ENCODE measurements around the gene MSLN.

MSLN gene

GRCh38 chr16:759110-759910 is 1.2 kb upstream of the MSLN start:
- no peak for DNase-seq (ENCODE audit: low read depth in 2 of 2)

DNA sequence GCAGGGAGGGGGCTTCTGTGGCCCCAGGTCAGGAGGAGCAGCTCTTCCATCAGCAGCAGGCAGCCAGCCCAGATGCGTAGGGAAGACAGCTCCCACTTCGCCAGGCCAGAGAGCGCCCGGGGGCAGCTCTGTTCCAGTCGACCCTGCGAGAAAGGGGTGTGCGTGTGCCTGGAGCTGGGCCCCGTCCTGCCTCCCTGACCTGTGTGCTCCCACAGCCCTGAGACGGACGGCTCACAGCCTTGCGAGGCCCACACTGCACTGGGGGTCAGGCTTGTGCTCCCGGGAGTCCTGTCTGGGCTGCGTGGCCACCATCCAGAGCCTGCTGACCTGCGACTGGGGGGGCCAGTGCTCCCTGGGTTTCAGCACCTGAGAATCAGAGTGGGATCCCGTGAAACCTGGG is 469 bp upstream of the MSLN start:
- DNase-seq (ENCODE audit: low read depth in 2 of 2), result no peak

GRCh38 chr16:761625-762513 is 1.3 kb downstream of the MSLN start:
- no peak for DNase-seq (ENCODE audit: low read depth in 2 of 2)

DNA sequence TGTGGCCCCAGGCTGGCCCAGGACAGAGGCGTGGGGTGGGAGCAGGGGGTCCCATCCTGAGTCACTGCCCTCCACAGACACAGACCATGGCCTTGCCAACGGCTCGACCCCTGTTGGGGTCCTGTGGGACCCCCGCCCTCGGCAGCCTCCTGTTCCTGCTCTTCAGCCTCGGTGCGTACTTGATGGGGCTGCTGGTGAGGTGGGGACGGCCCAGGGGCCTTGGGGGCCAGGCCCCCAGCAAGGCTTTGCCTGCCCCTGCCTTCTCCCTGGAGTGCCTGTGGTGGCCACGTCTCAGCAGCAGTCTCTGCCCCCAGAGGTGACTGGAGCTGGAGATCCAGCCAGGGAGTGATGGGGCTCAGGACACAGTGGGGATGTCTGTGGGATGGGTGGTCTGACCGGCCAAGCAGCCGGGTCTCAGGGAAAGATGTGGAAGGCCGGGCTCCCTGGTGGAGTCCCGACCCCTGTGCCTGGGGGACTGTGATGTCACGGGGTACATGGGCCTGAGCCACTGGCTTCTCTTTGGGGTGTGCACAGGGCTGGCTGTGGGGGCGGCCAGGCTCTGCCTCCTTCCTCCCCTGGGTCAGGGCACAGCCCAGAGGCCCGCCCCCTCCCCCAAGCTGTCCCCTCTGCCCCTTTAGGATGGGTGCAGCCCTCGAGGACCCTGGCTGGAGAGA is 2.2 kb downstream of the MSLN start:
- DNase-seq (ENCODE audit: low read depth in 2 of 2), result no peak

DNA sequence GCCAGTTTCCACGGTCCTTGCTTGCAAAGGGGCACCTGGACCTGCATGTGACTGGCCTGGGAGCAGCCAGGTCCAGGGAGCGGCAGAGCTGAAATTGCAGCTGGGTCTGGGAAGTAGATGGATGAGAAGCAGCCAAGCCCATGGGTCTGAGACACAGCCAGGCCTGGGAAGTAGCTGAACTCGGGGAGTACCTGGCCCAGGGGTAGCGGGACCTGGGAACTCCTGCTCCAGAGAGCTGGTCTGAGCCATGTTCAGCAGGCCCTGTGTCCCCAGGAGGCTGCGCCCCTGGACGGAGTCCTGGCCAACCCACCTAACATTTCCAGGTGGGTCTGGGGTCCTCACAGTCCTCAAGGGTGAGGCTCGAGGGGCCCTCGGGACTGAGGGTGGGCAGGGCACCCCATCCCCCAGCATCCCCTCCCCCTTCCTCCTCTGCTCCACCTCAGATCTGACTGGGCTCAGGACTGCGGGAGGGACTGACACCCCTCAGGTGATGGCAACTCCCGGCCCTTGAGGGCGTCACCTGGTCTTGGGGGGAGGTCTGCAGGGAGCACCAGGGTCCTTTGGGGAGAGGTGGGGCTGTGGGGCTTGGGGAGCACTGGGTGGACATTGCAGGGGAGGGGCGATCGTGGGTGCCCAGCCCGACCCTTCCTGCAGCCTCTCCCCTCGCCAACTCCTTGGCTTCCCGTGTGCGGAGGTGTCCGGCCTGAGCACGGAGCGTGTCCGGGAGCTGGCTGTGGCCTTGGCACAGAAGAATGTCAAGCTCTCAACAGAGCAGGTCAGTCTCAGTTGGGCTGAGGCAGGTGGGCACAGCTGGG is 3.0 kb downstream of the MSLN start:
- no peak for DNase-seq (ENCODE audit: low read depth in 2 of 2)

DNA sequence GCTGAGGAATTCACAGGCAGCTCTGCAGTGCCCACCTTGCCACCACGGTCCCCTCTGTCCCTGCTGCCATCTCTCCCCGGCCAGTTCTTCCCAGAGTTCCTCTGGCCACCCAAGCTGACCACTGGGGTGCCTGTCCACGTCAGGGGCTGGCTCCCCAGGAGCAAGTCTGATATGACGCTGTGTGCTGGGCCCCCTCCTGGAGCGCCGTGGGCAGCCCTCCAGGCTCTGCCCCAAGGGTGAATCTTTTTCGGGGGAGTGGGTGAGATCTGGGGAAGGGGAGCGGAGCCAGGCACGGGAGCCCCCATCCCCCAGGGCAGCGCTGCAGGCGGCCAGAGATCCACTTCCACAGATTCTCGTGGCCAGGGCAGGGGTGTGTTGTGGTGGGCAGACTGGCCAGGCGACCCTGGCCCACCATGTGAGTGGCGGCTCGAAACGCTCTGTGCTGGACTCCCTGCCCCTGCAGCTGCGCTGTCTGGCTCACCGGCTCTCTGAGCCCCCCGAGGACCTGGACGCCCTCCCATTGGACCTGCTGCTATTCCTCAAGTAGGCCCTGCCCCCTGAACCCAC is 3.7 kb downstream of the MSLN start:
- DNase-seq (ENCODE audit: low read depth in 2 of 2), result no peak

- DNase-seq (ENCODE audit: low read depth in 2 of 2), result no peak
These were observed 4.4 kb downstream of the MSLN start for GRCh38 chr16:764848-765487.

DNA sequence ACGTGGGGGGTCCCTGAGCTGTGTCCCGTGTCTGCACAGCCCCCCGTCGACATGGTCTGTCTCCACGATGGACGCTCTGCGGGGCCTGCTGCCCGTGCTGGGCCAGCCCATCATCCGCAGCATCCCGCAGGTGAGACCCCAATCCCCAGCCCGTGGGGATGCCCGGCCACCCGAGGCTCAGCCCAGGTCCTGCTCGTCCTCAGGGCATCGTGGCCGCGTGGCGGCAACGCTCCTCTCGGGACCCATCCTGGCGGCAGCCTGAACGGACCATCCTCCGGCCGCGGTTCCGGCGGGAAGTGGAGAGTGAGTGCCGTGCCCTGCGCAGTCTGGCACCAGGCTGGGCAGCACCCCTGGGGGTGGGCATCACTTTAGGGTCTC is 4.9 kb downstream of the MSLN start:
- no peak for DNase-seq (ENCODE audit: low read depth in 2 of 2)

DNA sequence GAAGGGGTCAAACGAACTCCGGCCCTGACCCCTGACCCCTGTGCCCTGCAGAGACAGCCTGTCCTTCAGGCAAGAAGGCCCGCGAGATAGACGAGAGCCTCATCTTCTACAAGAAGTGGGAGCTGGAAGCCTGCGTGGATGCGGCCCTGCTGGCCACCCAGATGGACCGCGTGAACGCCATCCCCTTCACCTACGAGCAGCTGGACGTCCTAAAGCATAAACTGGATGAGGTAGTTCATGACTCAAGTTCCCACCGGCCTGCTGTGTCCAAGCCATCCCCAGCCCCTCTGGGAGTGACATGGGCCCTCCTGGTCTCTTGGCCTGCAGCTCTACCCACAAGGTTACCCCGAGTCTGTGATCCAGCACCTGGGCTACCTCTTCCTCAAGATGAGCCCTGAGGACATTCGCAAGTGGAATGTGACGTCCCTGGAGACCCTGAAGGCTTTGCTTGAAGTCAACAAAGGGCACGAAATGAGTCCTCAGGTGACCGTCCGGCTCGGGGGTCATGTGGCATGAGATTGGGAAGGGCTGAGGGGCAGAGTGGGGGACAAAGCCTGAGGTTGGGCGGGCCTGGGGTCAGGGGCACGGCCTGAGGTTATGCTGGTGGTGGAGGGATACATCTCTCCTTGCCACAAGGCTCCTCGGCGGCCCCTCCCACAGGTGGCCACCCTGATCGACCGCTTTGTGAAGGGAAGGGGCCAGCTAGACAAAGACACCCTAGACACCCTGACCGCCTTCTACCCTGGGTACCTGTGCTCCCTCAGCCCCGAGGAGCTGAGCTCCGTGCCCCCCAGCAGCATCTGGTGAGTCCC is 5.7 kb downstream of the MSLN start:
- no peak for DNase-seq (ENCODE audit: low read depth in 2 of 2)

- DNase-seq (ENCODE audit: low read depth in 2 of 2), result no peak
These were observed 6.5 kb downstream of the MSLN start for GRCh38 chr16:766820-767640.

GRCh38 chr16:767743-768235 is 7.3 kb downstream of the MSLN start:
- DNase-seq (ENCODE audit: low read depth in 2 of 2), result no peak

GRCh38 chr16:768428-768827 is 7.9 kb downstream of the MSLN start:
- DNase-seq (ENCODE audit: low read depth in 2 of 2), result no peak

GRCh38 chr16:769184-769784 is 8.8 kb downstream of the MSLN start:
- no peak for DNase-seq (ENCODE audit: low read depth in 2 of 2)

- DNase-seq (ENCODE audit: low read depth in 2 of 2), result no peak
These were observed 9.4 kb downstream of the MSLN start for GRCh38 chr16:769934-770333.

- DNase-seq (ENCODE audit: low read depth in 2 of 2), result no peak
These were observed 9.9 kb downstream of the MSLN start for GRCh38 chr16:770411-770810.

GRCh38 chr16:772959-773358 is 12.4 kb downstream of the MSLN start:
- DNase-seq (ENCODE audit: low read depth in 2 of 2), result no peak

- no peak for DNase-seq (ENCODE audit: low read depth in 2 of 2)
These were observed 13.8 kb downstream of the MSLN start for GRCh38 chr16:774086-775001.
